AG04449 (cell line): ENCODE data around the gene FRMD4A.

Experiments
- CTCF ChIA-PET: fragments of 350-600 bp; formaldehyde crosslinking; extraction: SDS; loops from one replicate; lab custom pipeline; 2021; ENCODE audit warnings: antibody characterized with exemption; lab: Yijun Ruan, JAX
- POLR2A ChIA-PET: fragments of 400-600, 350-600 bp; formaldehyde crosslinking; extraction: SDS; loops from one replicate; lab custom pipeline; 2020; ENCODE audit warnings: antibody characterized with exemption, inconsistent platforms; lab: Yijun Ruan, JAX
- DNase-seq: peaks from one replicate; pipeline ENCODE4 v3.0.0-alpha.2; 2010; ENCODE audit warnings: low read depth, low spot score
- H3K4me3 ChIP-seq: 2 replicates; pipeline ENCODE4 v1.5.1; 2011; ENCODE audit warnings: low read depth, mild to moderate bottlenecking, control low read depth, low read length
- CTCF ChIP-seq: IDR thresholded peaks from one replicate; pipeline ENCODE4 v1.5.1; 2011; ENCODE audit warnings: mild to moderate bottlenecking, moderate library complexity, low read length, control low read depth, inconsistent platforms; ENCODE audit not compliant: insufficient read depth; ENCODE audit errors: missing control alignments

The FRMD4A gene

GRCh38 chr10:13751191-13751764, 579.4 kb downstream of the FRMD4A start:
- DNase-seq = no peak
- ChIA-PET CTCF (interaction anchor here (0.8 kb wide), 1 partner anchor 91 kb away, joined by 3 read pairs; no protein-coding TSS in a partner anchor), POLR2A (no interaction called here)
- no peak for TF ChIP-seq CTCF
- no peak overlapping the region for H3K4me3 ChIP-seq

DNA sequence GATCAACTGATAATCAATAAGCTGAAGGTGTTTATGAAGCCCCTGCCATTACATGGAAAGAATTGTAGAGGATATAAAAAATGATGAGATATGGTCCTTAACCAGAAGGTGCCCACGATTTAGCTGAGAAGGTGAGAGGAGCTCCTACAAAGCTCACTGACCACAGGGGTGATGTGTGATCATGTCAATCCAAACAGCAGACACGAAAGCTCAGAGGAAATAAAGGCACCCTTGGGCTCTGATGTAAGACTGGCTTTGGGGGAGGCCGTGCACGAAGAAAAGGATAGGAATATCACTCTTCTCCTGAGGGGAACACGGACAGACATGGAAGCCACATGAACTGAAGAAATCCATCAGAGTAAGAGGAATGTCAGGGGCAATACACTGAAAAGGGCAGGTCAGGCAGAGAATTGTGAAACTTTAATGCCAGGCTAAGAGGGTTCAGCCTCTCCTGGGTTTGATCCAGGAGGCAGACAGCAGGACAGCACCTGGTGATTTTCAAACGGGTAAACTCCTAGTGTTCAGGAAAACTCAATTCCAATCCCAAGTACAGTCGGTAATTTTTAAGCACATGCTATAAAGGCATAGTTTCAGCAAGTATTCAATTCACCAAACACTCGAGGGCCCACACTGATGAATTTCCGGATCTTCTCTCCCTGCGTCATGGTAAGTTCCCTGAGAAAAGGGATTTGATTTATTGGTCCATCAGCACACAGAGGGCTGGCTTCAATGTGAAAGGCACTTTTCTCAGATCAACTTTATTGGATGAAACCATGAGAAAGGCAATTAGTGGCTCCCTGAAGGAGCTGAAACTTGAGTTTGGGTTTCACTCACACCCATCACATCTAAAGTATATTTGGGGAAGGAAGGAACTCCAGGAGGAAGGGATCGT, 580.2 kb downstream of the FRMD4A start:
- no peak for TF ChIP-seq CTCF
- no peak overlapping the region for H3K4me3 ChIP-seq
- ChIA-PET CTCF (interaction anchor here (0.6 to 1.1 kb wide), 3 partner anchors 11 to 91 kb away, joined by 3 read pairs; no protein-coding TSS in a partner anchor), POLR2A (no interaction called here)
- no peak for DNase-seq

DNA sequence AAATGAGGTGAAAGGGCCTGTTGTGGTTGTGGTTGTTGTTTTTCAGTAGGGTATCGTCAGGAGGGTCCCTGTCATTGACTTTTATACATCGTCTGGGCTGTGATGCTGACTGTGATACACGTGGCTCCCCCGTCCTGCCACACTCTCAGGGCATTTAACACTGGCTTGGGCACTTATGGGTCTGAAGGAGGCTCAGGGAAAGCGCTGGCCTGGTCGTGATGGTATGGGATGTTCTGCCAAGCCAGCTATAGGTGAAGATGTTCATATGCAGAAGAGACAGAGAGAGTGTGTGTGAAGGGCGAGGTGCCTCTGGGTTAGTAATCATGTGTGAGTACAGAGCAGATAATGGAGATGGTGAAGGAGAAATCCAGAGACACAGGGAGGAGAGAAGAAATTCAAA, 585.5 kb downstream of the FRMD4A start:
- ChIA-PET CTCF (no interaction called here), POLR2A (no interaction called here)
- TF ChIP-seq CTCF = no peak
- H3K4me3 ChIP-seq = no peak overlapping the region
- no peak for DNase-seq

DNA sequence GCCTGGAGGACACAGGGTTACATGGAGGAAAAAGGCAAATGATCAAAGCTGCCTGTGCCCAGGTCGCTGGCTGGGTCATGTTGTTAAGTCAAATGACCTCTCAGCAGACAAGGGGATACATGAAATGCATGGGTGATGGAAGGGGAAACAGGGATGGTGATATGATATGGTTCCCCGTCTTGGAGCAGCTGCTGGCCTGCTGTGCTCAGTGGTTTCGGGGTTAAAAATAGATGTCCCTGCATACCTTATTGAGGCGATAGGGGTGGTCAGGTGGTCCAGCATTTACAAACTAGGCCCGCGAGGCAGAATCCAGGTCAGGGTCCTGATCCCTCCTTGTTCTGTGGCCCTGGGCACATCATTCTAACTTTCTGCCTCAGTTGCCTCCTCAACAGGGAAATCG, 586.8 kb downstream of the FRMD4A start:
- no peak overlapping the region for H3K4me3 ChIP-seq
- DNase-seq = no peak
- POLR2A ChIA-PET = no interaction called here
- no peak for TF ChIP-seq CTCF
- CTCF ChIA-PET = interaction anchor here (0.6 to 1.1 kb wide), 2 partner anchors 9 to 29 kb away, joined by 3 read pairs; no protein-coding TSS in a partner anchor

DNA sequence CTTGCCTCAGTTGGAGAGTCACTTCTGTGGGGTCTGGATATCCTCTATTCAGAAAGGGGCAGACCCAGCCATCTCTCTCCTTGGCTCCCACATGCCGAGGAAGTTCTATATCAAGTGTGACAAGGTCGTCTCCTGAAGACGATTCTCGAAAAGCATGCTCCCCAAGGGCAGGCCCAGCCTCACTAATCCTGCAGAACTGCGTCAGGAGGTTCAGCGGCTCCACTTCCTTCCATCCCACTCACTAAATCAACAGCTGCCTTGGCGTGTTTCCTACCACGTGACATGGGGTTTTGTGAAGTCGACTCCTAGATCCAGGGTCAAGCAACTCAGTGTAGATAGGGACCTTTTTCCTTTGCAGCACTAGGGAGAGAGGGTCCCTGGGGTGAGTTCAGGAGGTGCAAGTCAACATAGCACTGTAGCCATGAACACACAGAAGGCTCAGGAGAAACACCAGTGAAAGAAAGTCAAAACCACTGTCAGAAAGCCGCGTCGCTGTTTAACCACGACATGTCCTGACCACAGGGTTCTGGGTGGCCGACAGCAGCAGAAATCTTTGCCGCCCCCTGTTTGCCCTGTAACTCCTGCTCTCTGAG, 587.5 kb downstream of the FRMD4A start:
- POLR2A ChIA-PET = no interaction called here
- no peak for TF ChIP-seq CTCF
- CTCF ChIA-PET = interaction anchor here (0.6 to 1.1 kb wide), 2 partner anchors 8 to 28 kb away, joined by 3 read pairs; no protein-coding TSS in a partner anchor
- H3K4me3 ChIP-seq = no peak overlapping the region
- DNase-seq = no peak

GRCh38 chr10:13741438-13741837, 589.3 kb downstream of the FRMD4A start:
- DNase-seq = no peak
- TF ChIP-seq CTCF = no peak
- no peak overlapping the region for H3K4me3 ChIP-seq
- POLR2A ChIA-PET = no interaction called here
- CTCF ChIA-PET = interaction anchor here (1.2 kb wide), 1 partner anchor 81 kb away, joined by 3 read pairs; no protein-coding TSS in a partner anchor
